Suppressor macrophage (primary cell): Measurements from ENCODE around the gene C22orf42.
"Not testable (repeated sequence)": the region's sequence is repeated elsewhere in the genome, so short reads cannot be mapped to it uniquely, and the experiment has no call there.

Experiments
- DNase-seq, 4 experiments: peaks; one replicate each; pipeline ENCODE4 v3.0.0-alpha.2; 2020 to 2022

C22orf42 gene

GRCh38 chr22:32134796-32135195 lies 24.3 kb downstream of the C22orf42 start:
- DNase-seq: not testable (repeated sequence)

DNA sequence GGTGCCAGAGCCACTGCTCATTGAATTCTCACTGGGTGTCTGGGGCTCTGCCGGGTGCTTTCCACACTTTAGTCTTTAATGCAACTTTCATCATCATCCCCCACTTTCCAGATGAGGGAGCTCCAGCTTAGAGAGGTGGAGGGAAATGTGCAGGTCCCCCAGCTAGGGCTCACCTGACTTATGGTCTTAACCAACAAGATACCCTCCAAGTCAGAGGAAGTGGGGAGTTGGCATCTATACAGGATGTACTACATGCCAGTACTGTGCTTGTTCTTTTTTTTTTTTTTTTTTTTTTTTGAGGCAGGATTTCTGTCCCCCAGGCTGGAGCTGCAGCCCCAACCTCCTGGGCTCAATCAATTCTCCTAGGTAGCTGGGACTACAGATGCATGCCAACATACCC lies 26.3 kb downstream of the C22orf42 start:
- no peak for DNase-seq

GRCh38 chr22:32132126-32132525 lies 27.0 kb downstream of the C22orf42 start:
- no peak for DNase-seq

- DNase-seq: peak; percentile 21 to 49 (median 30)
Observed at GRCh38 chr22:32130464-32130863, 28.6 kb downstream of the C22orf42 start.

GRCh38 chr22:32127904-32128303 lies 31.2 kb downstream of the C22orf42 start:
- DNase-seq: no peak

DNA sequence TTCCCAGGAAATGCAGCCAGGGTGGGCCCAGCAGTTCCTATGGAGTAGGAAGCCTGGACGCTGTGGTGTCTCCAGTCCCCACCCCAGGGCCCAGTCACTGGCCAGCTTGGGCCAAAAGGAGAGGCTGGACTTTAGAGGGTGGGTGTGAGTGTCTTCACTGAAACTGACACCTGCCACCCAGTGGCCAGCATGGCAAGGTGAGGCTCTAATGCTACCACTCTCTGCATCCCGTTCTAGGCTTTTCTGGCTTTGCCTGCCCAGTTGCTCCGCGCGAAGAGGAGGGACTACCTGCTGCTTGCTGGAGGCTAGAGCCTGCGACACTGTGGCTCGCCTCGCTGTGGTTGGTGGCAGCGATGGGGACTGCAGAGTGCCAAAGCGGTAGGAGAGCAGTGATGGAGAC lies 35.4 kb downstream of the C22orf42 start:
- no peak for DNase-seq

GRCh38 chr22:32122899-32123298 lies 36.2 kb downstream of the C22orf42 start:
- no peak for DNase-seq

DNA sequence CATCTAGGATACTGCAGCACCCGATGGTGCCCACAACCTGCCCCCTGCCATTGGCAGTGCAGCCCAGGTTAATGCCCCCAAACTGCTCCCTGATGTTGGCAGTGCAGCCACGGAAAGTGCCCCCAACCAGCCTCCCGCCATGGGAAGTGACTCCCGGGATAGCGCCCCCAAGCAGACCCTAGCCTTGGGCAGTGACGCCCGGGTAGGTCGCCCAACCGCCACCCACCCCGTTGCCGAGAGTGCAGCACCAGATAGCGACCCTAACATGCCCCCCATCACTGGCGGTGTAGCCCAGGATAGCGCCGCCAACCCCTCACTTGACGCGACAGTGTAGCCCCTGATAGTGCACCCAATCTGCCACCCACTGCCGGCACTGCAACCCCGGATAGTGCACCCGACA lies 38.5 kb downstream of the C22orf42 start:
- no peak for DNase-seq

DNA sequence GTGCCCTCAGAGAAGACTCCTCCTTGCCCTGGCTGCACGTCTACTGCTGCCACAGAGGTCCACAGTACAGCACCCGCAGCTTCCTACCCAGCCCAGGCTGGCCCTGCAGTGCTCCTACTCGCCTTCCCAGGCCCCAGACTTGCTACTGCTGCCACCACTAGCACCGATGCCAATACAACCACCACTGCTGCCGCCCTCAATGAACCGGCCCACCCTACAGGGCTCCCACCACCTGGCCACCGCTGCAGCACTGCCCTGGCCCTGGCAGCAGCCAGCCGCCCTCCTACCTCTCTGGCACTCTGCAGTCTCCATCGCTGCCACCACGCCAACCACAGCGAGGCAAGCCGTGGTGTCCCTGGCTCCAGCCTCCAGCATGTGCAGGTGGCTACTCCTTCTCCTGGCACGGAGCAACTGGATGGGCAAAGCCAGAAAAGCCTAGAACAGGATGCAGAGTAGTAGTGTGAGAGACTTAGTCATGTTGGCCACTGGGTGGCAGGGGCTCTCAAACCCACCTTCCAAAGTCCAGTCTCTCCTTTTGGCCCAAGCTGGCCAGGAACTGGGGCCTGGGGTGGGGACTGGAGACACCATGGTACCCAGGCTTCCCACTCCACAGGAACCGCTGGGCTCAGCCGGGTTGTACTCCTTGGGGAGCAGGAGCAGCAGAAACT lies 39.4 kb downstream of the C22orf42 start:
- DNase-seq: no peak

- DNase-seq: no peak
Observed at GRCh38 chr22:32112380-32112779, 46.7 kb downstream of the C22orf42 start.

DNA sequence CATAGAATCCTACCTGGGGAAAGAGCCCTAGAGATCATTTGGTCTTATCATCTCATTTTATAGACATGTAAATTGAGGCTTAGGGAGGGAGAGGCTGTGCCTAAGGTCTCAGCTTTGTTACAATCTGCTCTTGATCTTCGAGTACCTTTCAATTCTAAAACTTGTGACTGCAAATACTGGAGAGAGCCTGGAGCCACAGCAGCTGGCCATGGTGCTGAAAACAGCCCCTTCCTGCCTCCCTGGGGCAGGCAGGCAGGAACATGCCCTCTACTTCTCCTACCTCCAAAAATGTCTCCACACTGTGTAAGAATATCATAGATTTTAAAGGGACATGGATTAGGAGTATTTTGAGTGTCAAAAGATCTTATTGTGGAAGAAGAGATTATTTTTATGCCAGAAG lies 52.2 kb downstream of the C22orf42 start:
- peak in 3 of 4 experiments; percentile 13 to 63 (median 42) for DNase-seq

- peak in 2 of 4 experiments; percentile 43 to 61 for DNase-seq
Observed at GRCh38 chr22:32103658-32104315, 55.3 kb downstream of the C22orf42 start.

- no peak for DNase-seq
Observed at GRCh38 chr22:32100711-32101110, 58.4 kb downstream of the C22orf42 start.
